HepG2 (cell line): ENCODE results near the gene SP7.

Experiments
- EHMT2 ChIP-seq: fragments of 200-600 bp; sonication (generic); IDR thresholded peaks from 2 replicates; pipeline ENCODE4 v1.7.0; 2017; ENCODE audit warnings: antibody characterized with exemption, low read depth, low read length, borderline replicate concordance
- ESRRA ChIP-seq: sonication (generic); formaldehyde crosslinking; IDR thresholded peaks from 2 replicates; pipeline ENCODE4 v1.5.1; 2020; ENCODE audit warnings: mild to moderate bottlenecking, low read depth, missing genetic modification reagents
- EZH2 ChIP-seq: conservative IDR thresholded peaks from 2 replicates; pipeline ENCODE4 v1.6.1; 2012; ENCODE audit warnings: mild to moderate bottlenecking, low read depth, low read length, moderate library complexity
- ISX ChIP-seq: sonication (generic); formaldehyde crosslinking; conservative IDR thresholded peaks from 2 replicates; pipeline ENCODE4 v1.5.0; 2020; ENCODE audit warnings: missing genetic modification reagents
- NR2F2 ChIP-seq: IDR thresholded peaks from 2 replicates; pipeline ENCODE4 v1.6.1; 2012; ENCODE audit warnings: low read depth, inconsistent platforms, borderline replicate concordance
- POLR2A ChIP-seq, 2 experiments: IDR thresholded peaks; 2 replicates each; pipeline ENCODE4 v1.6.1; 2011; ENCODE audit warnings: low read depth in 2 of 2, low read length in 2 of 2, mild to moderate bottlenecking in 1 of 2, moderate library complexity in 1 of 2; ENCODE audit not compliant: insufficient read depth in 1 of 2
- PTBP1 ChIP-seq: fragments of 200-400 bp; formaldehyde crosslinking; IDR thresholded peaks from 2 replicates; pipeline ENCODE4 v1.6.1; 2018; ENCODE audit warnings: low read length, low read depth; ENCODE audit not compliant: poor library complexity, severe bottlenecking
- STAG1 ChIP-seq: sonication (generic); formaldehyde crosslinking; IDR thresholded peaks from 2 replicates; pipeline ENCODE4 v1.4.0; 2020; ENCODE audit warnings: missing genetic modification reagents
- YY1 ChIP-seq: IDR thresholded peaks from 2 replicates; pipeline ENCODE4 v1.6.1; 2011; ENCODE audit warnings: low read length, low read depth, moderate library complexity, mild to moderate bottlenecking; ENCODE audit not compliant: insufficient read depth, insufficient replicate concordance
- ZBTB10 ChIP-seq: sonication (generic); formaldehyde crosslinking; IDR thresholded peaks from 2 replicates; pipeline ENCODE4 v1.4.0; 2020; ENCODE audit warnings: missing genetic modification reagents, borderline replicate concordance
- ZNF3 ChIP-seq: IDR thresholded peaks from 2 replicates; pipeline ENCODE4 v1.7.0; 2017; ENCODE audit warnings: inconsistent platforms
- TF ChIP-seq, protein P1 (sequence below): sonication (generic); formaldehyde crosslinking; IDR thresholded peaks from 2 replicates; pipeline ENCODE4 v1.5.0; 2020; ENCODE audit warnings: mild to moderate bottlenecking, missing genetic modification reagents, moderate library complexity

DNA sequence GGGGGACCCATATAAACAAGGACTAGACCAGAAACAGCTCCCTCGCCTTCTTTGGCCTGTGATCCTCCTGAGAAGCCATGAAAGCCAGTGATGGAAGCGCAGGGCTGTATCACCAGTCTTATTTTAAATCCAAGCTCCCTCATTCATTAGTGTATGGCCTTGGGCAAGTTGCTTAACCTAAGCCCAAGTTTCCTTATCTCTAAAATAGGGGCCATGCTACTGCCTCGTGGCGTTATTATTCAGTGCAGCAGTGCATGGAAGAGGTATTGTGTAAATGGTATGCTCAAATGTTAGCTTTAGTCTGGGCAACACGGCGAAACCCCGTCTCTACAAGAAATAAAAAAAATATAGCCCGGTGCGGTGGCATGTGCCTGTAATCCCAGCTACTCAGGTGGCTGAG is 58.2 kb downstream of the SP7 start:
- no peak for TF ChIP-seq EHMT2
- TF ChIP-seq, protein P1, sequence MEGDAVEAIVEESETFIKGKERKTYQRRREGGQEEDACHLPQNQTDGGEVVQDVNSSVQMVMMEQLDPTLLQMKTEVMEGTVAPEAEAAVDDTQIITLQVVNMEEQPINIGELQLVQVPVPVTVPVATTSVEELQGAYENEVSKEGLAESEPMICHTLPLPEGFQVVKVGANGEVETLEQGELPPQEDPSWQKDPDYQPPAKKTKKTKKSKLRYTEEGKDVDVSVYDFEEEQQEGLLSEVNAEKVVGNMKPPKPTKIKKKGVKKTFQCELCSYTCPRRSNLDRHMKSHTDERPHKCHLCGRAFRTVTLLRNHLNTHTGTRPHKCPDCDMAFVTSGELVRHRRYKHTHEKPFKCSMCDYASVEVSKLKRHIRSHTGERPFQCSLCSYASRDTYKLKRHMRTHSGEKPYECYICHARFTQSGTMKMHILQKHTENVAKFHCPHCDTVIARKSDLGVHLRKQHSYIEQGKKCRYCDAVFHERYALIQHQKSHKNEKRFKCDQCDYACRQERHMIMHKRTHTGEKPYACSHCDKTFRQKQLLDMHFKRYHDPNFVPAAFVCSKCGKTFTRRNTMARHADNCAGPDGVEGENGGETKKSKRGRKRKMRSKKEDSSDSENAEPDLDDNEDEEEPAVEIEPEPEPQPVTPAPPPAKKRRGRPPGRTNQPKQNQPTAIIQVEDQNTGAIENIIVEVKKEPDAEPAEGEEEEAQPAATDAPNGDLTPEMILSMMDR (CRISPR knock-in tag) = no peak
- no peak for TF ChIP-seq ESRRA (CRISPR knock-in tag)
- TF ChIP-seq ZBTB10 (CRISPR knock-in tag) = no peak
- TF ChIP-seq EZH2 = no peak
- TF ChIP-seq POLR2A (IDR thresholded peaks at IDR 0.05; ENCODE audit: insufficient read depth in 1 of 2, low read depth in 2 of 2, low read length in 2 of 2) = no peak
- no peak for TF ChIP-seq ZNF3 (CRISPR knock-in tag)
- no peak for TF ChIP-seq NR2F2
- TF ChIP-seq ISX (CRISPR knock-in tag) = no peak
- TF ChIP-seq STAG1 = no peak
- TF ChIP-seq PTBP1 = no peak
- TF ChIP-seq YY1 = no peak
